ENCODE results near the gene TMEM74B.

GRCh38 chr20:1178103-1178502 is 6.7 kb downstream of the TMEM74B start:
- no peak for TF ChIP-seq CBX5 (IDR thresholded peaks at IDR 0.05; ENCODE audit: low read depth, low read length)
- TF ChIP-seq, protein P1, sequence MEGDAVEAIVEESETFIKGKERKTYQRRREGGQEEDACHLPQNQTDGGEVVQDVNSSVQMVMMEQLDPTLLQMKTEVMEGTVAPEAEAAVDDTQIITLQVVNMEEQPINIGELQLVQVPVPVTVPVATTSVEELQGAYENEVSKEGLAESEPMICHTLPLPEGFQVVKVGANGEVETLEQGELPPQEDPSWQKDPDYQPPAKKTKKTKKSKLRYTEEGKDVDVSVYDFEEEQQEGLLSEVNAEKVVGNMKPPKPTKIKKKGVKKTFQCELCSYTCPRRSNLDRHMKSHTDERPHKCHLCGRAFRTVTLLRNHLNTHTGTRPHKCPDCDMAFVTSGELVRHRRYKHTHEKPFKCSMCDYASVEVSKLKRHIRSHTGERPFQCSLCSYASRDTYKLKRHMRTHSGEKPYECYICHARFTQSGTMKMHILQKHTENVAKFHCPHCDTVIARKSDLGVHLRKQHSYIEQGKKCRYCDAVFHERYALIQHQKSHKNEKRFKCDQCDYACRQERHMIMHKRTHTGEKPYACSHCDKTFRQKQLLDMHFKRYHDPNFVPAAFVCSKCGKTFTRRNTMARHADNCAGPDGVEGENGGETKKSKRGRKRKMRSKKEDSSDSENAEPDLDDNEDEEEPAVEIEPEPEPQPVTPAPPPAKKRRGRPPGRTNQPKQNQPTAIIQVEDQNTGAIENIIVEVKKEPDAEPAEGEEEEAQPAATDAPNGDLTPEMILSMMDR (IDR thresholded peaks at IDR 0.05; ENCODE audit: control extremely low read depth in 1 of 3, insufficient read depth in 1 of 3, low read depth in 1 of 3, low read length in 3 of 3) = no peak
- no peak for TF ChIP-seq POLR2AphosphoS5 (IDR thresholded peaks at IDR 0.05; ENCODE audit: low read depth, low read length)
- TF ChIP-seq, protein P2, sequence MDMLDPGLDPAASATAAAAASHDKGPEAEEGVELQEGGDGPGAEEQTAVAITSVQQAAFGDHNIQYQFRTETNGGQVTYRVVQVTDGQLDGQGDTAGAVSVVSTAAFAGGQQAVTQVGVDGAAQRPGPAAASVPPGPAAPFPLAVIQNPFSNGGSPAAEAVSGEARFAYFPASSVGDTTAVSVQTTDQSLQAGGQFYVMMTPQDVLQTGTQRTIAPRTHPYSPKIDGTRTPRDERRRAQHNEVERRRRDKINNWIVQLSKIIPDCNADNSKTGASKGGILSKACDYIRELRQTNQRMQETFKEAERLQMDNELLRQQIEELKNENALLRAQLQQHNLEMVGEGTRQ (IDR thresholded peaks at IDR 0.05; ENCODE audit: low read length) = no peak
- no peak for TF ChIP-seq TCF12 (IDR thresholded peaks at IDR 0.05; ENCODE audit: low read depth, low read length)
- TF ChIP-seq MAFK (IDR thresholded peaks at IDR 0.05; ENCODE audit: low read depth, low read length) = no peak
- TF ChIP-seq PHF8 (conservative IDR thresholded peaks at IDR 0.05; ENCODE audit: low read depth, low read length) = no peak
- TF ChIP-seq EP300 (IDR thresholded peaks at IDR 0.05; ENCODE audit: borderline replicate concordance in 1 of 2, low read depth in 2 of 2, low read length in 2 of 2) = no peak
- no peak for TF ChIP-seq JUN (IDR thresholded peaks at IDR 0.05; ENCODE audit: low read depth, low read length)
- no peak for TF ChIP-seq EZH2 (IDR thresholded peaks at IDR 0.05; ENCODE audit: low read depth, low read length, severe bottlenecking)
- TF ChIP-seq SUZ12 (IDR thresholded peaks at IDR 0.05; ENCODE audit: low read length) = no peak
- no peak for TF ChIP-seq POLR2A (IDR thresholded peaks at IDR 0.05; ENCODE audit: control extremely low read depth in 1 of 2, low read depth in 2 of 2, low read length in 2 of 2)
- no peak for TF ChIP-seq SRF (IDR thresholded peaks at IDR 0.05; ENCODE audit: low read depth, low read length)
